Hindlimb muscle (tissue), 1 donor: ENCODE measurements around the gene CFL1. TPM values are rescaled to one million over a fixed set of nuclear protein-coding genes. Genes with fewer than 3 reads are reported as not detected.
A peak's percentile ranks its signal among the peaks of the same experiment; 100 is the strongest.
"Not testable (repeated sequence)": the region's sequence is repeated elsewhere in the genome, so short reads cannot be mapped to it uniquely, and the experiment has no call there.

Experiments
- DNase-seq: peaks from one replicate; pipeline ENCODE4 v3.0.0-alpha.2; 2013
- polyA plus RNA-seq: library from polyadenylated mRNA; unstranded; fragments of 120-200 nt; gene quantifications from one replicate; pipeline ENCODE4 v1.2.1, GENCODE V29; 2013; ENCODE audit not compliant: insufficient read length

Gene CFL1
- 626 TPM for polyA plus RNA-seq

DNA sequence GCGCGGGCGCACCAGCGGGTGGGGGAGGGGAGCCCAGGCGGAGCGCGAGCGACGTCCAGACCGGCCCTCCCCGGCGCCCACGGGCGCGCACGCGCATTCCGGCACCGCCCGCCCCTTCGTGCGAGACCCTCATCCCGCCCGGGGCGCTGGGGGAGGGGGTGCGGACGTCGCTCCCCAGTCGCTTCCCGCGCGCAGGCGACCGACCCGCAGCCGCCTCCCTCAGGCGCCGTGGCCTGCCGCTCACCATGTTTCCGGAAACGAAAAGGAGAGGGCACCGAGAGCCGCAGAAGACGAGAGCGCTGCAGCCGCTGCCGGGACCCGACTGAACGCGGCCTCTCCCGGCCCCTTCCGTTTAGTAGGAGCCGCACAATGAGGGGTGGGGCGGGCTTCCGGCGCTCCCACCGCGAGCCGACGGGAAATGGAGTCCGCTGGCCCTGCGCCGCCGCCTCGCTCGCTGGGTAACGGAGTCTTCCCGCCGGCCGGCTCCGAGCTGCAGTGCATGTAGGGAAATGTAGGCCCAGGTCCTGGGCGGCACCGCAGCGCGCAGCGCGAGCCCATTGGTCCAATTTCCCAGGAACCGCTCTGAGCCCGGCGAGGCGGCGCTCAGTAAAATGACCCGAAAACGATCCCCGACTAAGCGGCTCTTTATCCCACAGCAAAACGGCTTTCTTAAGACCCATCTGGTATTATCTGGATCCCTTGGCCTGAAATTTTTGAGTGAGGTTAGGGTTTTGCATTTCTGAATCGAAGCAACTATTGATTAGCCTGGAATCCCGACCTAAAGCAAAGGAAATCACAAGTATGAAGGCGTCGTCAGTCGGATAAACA, at the start of gene CFL1:
TSS of gene CFL1 (minus strand) at position 328 of the 828 bp plus-strand sequence. CDS start at position 247, 81 bp downstream.
- peak; percentile 99 for DNase-seq

DNA sequence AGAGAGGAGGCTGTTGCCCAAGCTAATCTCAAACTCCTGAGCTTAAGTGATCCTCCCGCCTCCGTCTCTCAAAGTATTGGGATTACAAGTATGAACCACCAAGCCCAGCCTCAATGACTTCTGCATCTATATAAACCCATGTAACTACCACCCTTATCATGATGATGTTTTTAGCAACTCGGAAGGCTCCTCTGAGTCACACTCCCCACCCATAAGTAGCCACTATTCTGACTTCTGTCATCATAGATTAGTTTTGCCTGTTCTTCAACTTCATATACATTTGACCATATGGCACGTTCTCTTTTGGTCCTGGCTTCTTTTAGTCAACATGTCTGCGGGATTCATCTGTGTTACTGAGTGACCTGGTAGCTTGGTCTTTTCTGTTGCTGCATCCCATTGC, 48.6 kb upstream of the CFL1 start:
- no peak for DNase-seq

- DNase-seq = no peak
Measured at GRCh38 chr11:65903715-65904114, 45.7 kb upstream of the CFL1 start.

DNA sequence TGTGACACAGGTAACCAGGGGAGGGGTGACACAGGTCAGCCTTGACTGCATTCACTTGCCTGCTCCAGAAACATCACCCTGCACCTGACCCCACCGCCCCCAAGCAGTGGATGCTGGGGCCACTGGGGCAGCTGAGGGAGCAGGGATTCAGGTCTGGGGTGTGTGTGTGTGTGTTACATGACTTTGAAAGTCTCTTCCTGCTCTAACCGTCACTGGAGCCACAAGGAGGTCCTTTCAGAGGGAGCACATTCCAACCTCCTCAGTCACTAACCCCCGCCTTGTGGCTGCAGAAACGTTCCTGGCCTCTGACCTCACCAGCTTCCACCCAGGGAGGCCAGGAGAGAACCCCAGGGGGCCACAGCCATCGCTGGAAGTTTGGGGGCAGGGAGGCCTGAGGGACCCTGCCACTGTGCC, 45.1 kb upstream of the CFL1 start:
- no peak for DNase-seq

- DNase-seq = no peak
Measured at GRCh38 chr11:65900899-65901180, 42.9 kb upstream of the CFL1 start.

DNA sequence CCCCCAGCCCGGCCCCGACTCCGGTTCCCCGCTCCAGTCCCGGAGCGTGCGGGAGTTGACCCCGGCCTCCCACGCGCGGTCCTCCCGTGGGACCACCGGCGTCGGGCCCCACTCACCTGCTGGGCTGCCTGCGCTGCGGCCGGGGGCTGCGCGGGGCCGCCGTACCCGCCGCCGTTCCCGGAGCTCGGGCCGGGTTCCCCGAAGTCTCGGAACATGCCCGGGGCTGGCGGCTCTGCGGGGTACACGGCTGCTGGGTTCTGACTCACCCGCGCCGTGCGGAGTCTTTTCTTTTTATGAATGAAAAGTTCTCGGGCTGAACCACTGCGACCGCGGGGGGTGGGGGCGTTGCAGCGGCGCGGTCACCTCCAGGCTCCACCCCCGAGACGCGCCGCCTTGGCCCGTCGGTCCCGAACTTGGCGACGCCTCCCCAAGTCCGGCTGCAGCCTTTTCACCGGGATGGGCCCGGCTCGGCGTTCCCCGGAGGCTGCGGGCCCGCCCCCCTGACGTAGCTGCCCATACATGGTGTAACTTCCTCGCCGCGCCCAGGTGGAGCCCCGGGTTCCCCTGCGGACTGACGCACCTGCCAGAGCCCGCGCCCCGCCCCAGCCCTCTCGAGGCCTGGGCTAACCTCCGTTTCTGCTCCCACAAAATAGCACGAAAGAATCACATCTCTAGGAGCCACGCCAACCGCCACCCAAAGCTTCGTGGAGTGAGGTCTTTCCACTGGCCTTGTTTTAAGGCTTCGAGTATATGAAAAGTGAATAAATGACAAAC, 42.3 kb upstream of the CFL1 start, which contains the start of gene FOSL1:
TSS of gene FOSL1 (minus strand) at position 264 of the 774 bp plus-strand sequence. CDS start at position 215, 49 bp downstream.
- peak; percentile 55 for DNase-seq

GRCh38 chr11:65899356-65900124, 41.6 kb upstream of the CFL1 start:
- no peak for DNase-seq

GRCh38 chr11:65898656-65899355, 40.8 kb upstream of the CFL1 start:
- DNase-seq = no peak

DNA sequence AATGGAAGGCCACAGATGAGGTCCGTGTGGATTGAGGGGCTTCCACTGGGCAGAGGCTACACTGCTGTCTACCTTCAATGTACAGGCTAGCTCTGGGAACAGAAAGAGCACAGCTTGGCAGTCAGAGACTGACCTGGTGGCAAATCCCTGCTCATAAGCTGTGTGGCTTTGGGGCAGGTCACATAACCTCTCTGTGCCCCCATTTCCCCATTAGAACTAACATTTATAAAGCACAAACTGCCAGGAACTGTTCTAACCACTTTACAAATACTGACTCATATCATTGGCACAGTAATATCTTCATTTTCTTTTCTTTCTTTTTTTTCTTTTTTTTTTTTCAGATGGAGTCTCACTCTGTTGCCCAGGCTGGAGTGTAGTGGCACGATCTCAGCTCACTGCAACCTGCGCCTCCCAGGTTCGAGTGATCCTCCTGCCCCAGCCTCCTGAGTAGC, 39.1 kb upstream of the CFL1 start:
- DNase-seq = no peak

- DNase-seq = no peak
Measured at GRCh38 chr11:65896034-65896999, 38.3 kb upstream of the CFL1 start.

DNA sequence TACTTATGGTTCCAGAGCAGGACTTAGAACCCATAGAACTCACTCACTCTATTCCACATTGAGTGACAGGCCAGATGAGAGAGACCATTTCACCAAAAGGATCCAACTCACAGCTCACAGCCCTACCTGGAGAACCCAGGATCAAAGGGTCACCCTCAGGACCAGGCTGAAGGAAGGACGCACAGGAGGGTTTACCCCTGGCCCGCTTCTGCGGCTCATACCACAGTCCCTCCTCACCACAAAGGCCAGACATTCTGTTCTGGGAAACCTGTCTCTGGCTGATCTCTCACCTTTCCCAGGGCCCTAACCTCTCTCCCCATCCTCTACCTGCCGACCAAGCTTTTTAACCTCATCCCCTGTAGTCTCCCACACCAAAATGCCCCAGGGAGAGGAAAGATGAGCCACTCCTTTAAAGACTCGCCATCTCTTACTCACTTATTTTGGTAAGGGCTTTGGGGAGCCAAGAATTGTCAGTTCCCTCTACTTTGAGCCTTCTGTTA, 37.6 kb upstream of the CFL1 start:
- no peak for DNase-seq

DNA sequence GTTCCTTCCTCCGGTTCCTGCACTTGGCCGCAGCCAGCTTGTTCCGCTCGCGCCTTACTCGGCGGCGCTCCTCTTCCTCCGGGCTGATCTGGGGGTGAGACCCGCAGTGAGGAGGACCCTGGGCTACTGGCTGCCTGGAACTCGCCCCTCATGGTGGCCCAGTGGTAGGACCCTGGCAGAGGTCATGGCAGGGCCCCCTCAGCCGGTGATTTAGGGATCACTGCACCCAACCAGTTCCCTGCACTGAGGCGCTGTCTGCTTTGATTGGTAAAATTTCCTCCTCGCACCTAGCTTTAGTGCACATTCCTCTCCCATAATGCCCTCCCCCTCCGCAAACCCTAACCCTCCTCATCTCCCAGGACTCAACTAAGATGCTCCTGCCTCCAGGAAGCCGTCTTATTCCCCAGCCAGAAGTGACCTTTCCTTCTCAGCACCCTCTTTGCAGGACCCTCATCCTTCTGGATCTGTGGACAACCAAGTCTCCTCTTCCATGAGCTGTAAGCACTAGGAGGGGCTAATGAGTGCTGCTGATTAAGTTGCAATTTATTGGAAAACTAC, 36.1 kb upstream of the CFL1 start:
- no peak for DNase-seq

- no peak for DNase-seq
Measured at GRCh38 chr11:65892661-65893317, 34.8 kb upstream of the CFL1 start.

- not testable (repeated sequence) for DNase-seq
Measured at GRCh38 chr11:65892137-65892540, 34.2 kb upstream of the CFL1 start.

- no peak for DNase-seq
Measured at GRCh38 chr11:65891219-65892136, 33.5 kb upstream of the CFL1 start.

- DNase-seq = peak; percentile 98
Measured at GRCh38 chr11:65890324-65891218, 32.6 kb upstream of the CFL1 start, which contains the start of gene CCDC85B. Gene CCDC85B (plus strand): TSS chr11:65890673. CDS start chr11:65890784, 111 bp downstream.

DNA sequence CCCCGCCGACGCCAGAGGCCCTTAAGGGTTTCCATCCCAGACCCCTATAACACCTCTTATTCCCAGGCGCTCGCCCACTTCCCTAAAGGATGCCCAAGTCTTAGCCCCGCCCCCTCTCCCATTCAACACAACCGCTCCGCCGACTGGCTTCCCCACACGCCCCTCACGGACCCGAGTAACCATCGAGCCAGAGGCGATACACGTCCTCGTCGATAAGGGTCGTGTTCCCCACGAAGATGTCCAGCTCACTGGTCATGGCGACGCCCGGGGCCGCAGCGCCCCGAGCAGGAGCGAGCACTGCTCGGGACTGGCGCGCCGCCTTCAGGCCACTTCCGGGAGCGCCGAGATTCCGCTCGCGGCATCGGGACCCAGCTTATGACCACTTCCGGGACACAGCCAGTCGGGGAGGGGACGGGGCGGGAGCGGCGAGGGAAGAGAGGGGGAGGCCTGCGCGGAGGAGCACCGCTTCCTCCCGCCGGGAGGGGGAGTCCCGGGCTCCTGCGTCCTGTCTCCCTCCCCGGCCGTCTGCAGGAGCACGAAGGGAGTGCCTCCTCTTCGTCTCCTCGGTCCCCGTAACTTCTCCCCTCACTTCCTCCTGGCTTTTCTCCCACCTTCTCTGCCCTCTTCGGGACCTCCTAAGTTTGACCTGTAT, 30.3 kb upstream of the CFL1 start, which contains the start of gene FIBP:
TSS of gene FIBP (minus strand) at position 309 of the 652 bp plus-strand sequence. CDS start at position 256, 53 bp downstream.
- peak; percentile 99 for DNase-seq
